Sigmoid colon (tissue), 7 donors: ENCODE results near the gene ATP1A3. TPM values are rescaled to one million over a fixed set of nuclear protein-coding genes. Genes with fewer than 3 reads are reported as not detected.

Source experiments
- DNase-seq: peaks from one replicate; pipeline ENCODE4 v3.0.0-alpha.2; 2019
- H3K27ac ChIP-seq, 4 donors: fragments of 200-600 bp; sonication (generic); one replicate each; pipeline ENCODE4 v1.5.1; 2016 to 2019; ENCODE audit warnings: mild to moderate bottlenecking in 1 of 4
- H3K27me3 ChIP-seq, 3 donors: fragments of 200-600 bp; sonication (generic); one replicate each; pipeline ENCODE4 v1.5.1; 2019; ENCODE audit warnings: mild to moderate bottlenecking in 1 of 3
- H3K36me3 ChIP-seq, 4 donors: fragments of 200-600 bp; sonication (generic); one replicate each; pipeline ENCODE4 v1.5.1; 2016 to 2019
- H3K4me1 ChIP-seq, 4 donors: fragments of 200-600 bp; sonication (generic); one replicate each; pipeline ENCODE4 v1.5.1; 2017 to 2019
- H3K4me3 ChIP-seq, 4 donors: fragments of 200-600 bp; sonication (generic); one replicate each; pipeline ENCODE4 v1.5.1; 2017 to 2019; ENCODE audit warnings: mild to moderate bottlenecking in 2 of 4, moderate library complexity in 1 of 4
- H3K9me3 ChIP-seq, 4 donors: fragments of 200-600 bp in 3 of 4; sonication (generic) in 3 of 4; one replicate each; pipeline versions ENCODE4 v1.5.1 to v1.6.1; 2013 to 2019
- CTCF ChIP-seq, 4 experiments: fragments of 450-650 bp in 3 of 4; fragments of 200-600 bp in 1 of 4; IDR thresholded peaks; one replicate each; pipeline ENCODE4 v1.5.1; 2016 to 2019; ENCODE audit warnings: antibody characterized with exemption in 4 of 4, mild to moderate bottlenecking in 3 of 4, moderate library complexity in 2 of 4
- EP300 ChIP-seq, 4 donors: sonication (generic); formaldehyde crosslinking; IDR thresholded peaks; one replicate each; pipeline ENCODE4 v1.6.1; 2017; ENCODE audit warnings: antibody characterized with exemption in 4 of 4
- POLR2A ChIP-seq, 2 donors: fragments of 450-650 bp; IDR thresholded peaks; one replicate each; pipeline ENCODE4 v1.6.1; 2016; ENCODE audit warnings: antibody characterized with exemption in 2 of 2, mild to moderate bottlenecking in 2 of 2, moderate library complexity in 2 of 2
- POLR2AphosphoS5 ChIP-seq, 4 donors: sonication (generic); formaldehyde crosslinking; IDR thresholded peaks; one replicate each; pipeline ENCODE4 v1.6.1; 2017; ENCODE audit warnings: antibody characterized with exemption in 4 of 4
- WGBS, 2 donors: extraction: QIAGEN DNeasy Blood & Tissue Kit; methylation state at CpG; one replicate each; pipeline ENCODE4 v1.1.7; 2013; 5-methylcytosine and 5-hydroxymethylcytosine counted together
- intact Hi-C: fragments of 100-400 bp; cut with DNase I; formaldehyde crosslinking; loops from one replicate; pipeline ENCODE4 v1.15.1; 2023
- polyA plus RNA-seq, 3 donors: library from polyadenylated mRNA; stranded (reverse); fragments of 200-250 nt; gene quantifications; one replicate each; pipeline ENCODE4 v1.2.3, GENCODE V29; 2013
- total RNA-seq, 4 donors: library from RNA; depleted of rRNA; stranded (reverse); fragments of >200 nt; gene quantifications; one replicate each; pipeline ENCODE4 v1.1.0, GENCODE V29; 2016
- donor health status: healthy with polysubstance abuse.
- donor health status: Bipolar disorder and iron deficiency.
- donor health status: healthy.

Gene ATP1A3
- total and polyA plus RNA-seq, 7 donors = 0.46 to 4.3 (median 3.0) TPM; not detected in 1

DNA sequence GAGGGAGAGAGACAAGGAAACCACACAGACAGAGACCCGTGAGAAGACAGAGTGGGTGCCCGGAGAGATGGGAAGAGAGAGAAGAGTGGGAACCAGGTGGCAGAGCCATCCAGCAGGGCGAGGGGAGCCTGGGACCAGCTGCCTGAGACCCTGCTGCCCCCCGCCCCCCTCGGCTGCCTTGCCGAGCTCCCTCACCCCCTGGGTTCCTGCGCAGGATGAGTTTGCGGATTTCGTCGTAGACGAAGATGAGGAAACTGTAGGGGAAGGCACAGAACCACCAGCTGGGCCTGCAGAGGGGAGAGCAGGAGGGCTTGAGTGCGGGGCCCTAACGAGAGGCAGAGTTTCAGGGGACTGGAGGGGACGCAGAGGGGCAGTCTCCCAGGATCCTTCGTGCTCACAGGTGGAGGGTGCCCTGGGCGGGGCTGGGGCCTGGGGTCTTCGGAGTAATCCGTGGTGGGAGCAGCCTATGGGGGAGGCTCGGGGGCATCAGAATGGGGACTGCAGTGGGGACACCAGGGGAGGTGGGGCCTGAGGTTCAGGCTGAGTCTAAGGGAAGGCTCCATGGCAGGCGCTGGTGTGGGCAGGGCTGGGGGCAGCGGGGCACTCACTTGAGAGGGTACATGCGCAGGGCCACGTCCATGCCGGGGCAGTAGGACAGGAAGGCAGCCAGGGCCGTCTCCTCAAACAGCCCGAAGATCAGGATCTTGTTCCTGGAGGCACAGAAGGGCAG lies 26.8 kb downstream of the ATP1A3 start:
- no peak overlapping the region for H3K4me3 ChIP-seq
- no peaks in the 10 kb centered on the region for H3K36me3 ChIP-seq
- H3K27me3 ChIP-seq = peaks cover 0 to 17% (median 0%) of the 10 kb centered on the region in 3 donors
- TF ChIP-seq EP300 (IDR thresholded peaks at IDR 0.05) (no peak), POLR2A (IDR thresholded peaks at IDR 0.05) (no peak), CTCF (IDR thresholded peaks at IDR 0.05) (no peak), POLR2AphosphoS5 (IDR thresholded peaks at IDR 0.05) (no peak)
- H3K9me3 ChIP-seq = no peaks in the 10 kb centered on the region
- 64 to 78% methylated on average over 26 of the region's 26 CpGs for whole genome bisulfite sequencing, 2 donors
- no peak for DNase-seq
- intact Hi-C loops = no loop called here
- H3K27ac ChIP-seq = no peak overlapping the region
- no peaks in the 10 kb centered on the region for H3K4me1 ChIP-seq

- DNase-seq = no peak
- intact Hi-C loops = no loop called here
- 69 to 71% methylated on average over 5 of the region's 5 CpGs for WGBS, 2 donors
- Histone ChIP-seq H3K4me1 (no peaks in the 10 kb centered on the region), H3K36me3 (no peaks in the 10 kb centered on the region), H3K4me3 (no peak overlapping the region), H3K27ac (no peak overlapping the region), H3K27me3 (peaks cover 0 to 12% (median 0%) of the 10 kb centered on the region in 3 donors), H3K9me3 (no peaks in the 10 kb centered on the region)
- TF ChIP-seq POLR2AphosphoS5 (IDR thresholded peaks at IDR 0.05) = no peak
- no peak for TF ChIP-seq EP300 (IDR thresholded peaks at IDR 0.05)
- no peak for TF ChIP-seq CTCF (IDR thresholded peaks at IDR 0.05)
- no peak for TF ChIP-seq POLR2A (IDR thresholded peaks at IDR 0.05)
Observed at GRCh38 chr19:41965106-41965505, 28.9 kb downstream of the ATP1A3 start.

- peaks cover 0 to 12% (median 5%) of the 10 kb centered on the region in 4 donors for H3K36me3 ChIP-seq
- no peak for TF ChIP-seq POLR2A (IDR thresholded peaks at IDR 0.05)
- TF ChIP-seq CTCF (IDR thresholded peaks at IDR 0.05) = no peak
- TF ChIP-seq POLR2AphosphoS5 (IDR thresholded peaks at IDR 0.05) = no peak
- TF ChIP-seq EP300 (IDR thresholded peaks at IDR 0.05) = no peak
- H3K4me3 ChIP-seq = no peak overlapping the region
- peaks cover 0 to 19% (median 14%) of the 10 kb centered on the region in 4 donors for H3K4me1 ChIP-seq
- no peaks in the 10 kb centered on the region for H3K9me3 ChIP-seq
- no peak for DNase-seq
- WGBS, 2 donors = 96 to 97% methylated on average over 5 of the region's 5 CpGs
- no peaks in the 10 kb centered on the region for H3K27me3 ChIP-seq
- intact Hi-C loops = no loop called here
- H3K27ac ChIP-seq = no peak overlapping the region
Observed at GRCh38 chr19:41960973-41961372, 33.1 kb downstream of the ATP1A3 start.

GRCh38 chr19:41959056-41960053 lies 34.7 kb downstream of the ATP1A3 start, which contains the start of gene RABAC1:
TSS of gene RABAC1 (minus strand) at chr19:41959321. CDS start at chr19:41959292, 29 bp downstream.
- Histone ChIP-seq H3K4me1 (peaks cover 0 to 19% (median 14%) of the 10 kb centered on the region in 4 donors), H3K27me3 (no peaks in the 10 kb centered on the region), H3K27ac (peak within 1 kb of the TSS; percentile 86 to 91 (median 88)), H3K36me3 (peaks cover 0 to 16% (median 7%) of the 10 kb centered on the region in 4 donors), H3K4me3 (peak within 1 kb of the TSS; percentile 62 to 93 (median 92)), H3K9me3 (no peaks in the 10 kb centered on the region)
- intact Hi-C loops = loop anchor here (2.0 to 10.0 kb wide), 2 partner anchors 75 to 99 kb away; partner anchors contain the start of gene RPS19
- TF ChIP-seq POLR2A (IDR thresholded peaks at IDR 0.05) = peak; percentile 27 to 42
- TF ChIP-seq EP300 (IDR thresholded peaks at IDR 0.05) = no peak
- peak; percentile 64 to 80 (median 75) for TF ChIP-seq POLR2AphosphoS5 (IDR thresholded peaks at IDR 0.05)
- peak; percentile 94 for DNase-seq
- 5% methylated on average over 46 of the region's 46 CpGs for WGBS, 2 donors
